Activated T-helper 1 cell treated with anti-CD3 and anti-CD28 coated beads, Interleukin-12 subunit alpha, Interleukin-12 subunit beta, Interleukin-2, Interleukin-4 antibody, amounts not matched to agents 30 ng/mL and 10 ng/mL and 1 ng/mL, durations not matched to agents 14 hours and 24 hours and 36 hours (primary cell): ENCODE data around the gene PROCR. TPM values are rescaled to one million over a fixed set of nuclear protein-coding genes. Genes with fewer than 3 reads are reported as not detected.

ENCODE experiments used
- DNase-seq: peaks from one replicate; pipeline ENCODE4 v3.0.0; 2021; ENCODE audit warnings: low spot score
- H3K27ac Mint-ChIP-seq: one replicate; pipeline ENCODE4 v1.8.0; 2021; ENCODE audit warnings: mild to moderate bottlenecking, mixed read lengths
- H3K27me3 Mint-ChIP-seq: one replicate; pipeline ENCODE4 v1.8.0; 2022; ENCODE audit warnings: mild to moderate bottlenecking, moderate library complexity, mixed read lengths; ENCODE audit not compliant: insufficient read depth
- H3K36me3 Mint-ChIP-seq: one replicate; pipeline ENCODE4 v1.8.0; 2021; ENCODE audit warnings: low read depth, mixed read lengths
- H3K4me1 Mint-ChIP-seq: one replicate; pipeline ENCODE4 v1.8.0; 2021; ENCODE audit warnings: low read depth, mixed read lengths
- H3K4me3 Mint-ChIP-seq: one replicate; pipeline ENCODE4 v1.8.0; 2021; ENCODE audit warnings: mild to moderate bottlenecking, moderate library complexity, mixed read lengths
- H3K9me3 Mint-ChIP-seq: one replicate; pipeline ENCODE4 v1.8.0; 2021; ENCODE audit warnings: mixed read lengths
- intact Hi-C: fragments of 100-400 bp; cut with micrococcal nuclease; formaldehyde crosslinking; loops from one replicate; pipeline ENCODE4 v1.15.1; 2024
- total RNA-seq: library from RNA; stranded (reverse); gene quantifications from 2 replicates; pipeline ENCODE4 v1.2.3, GENCODE V29; 2022

PROCR gene
- total RNA-seq, result 0.75 and 0.78 TPM in 2 replicates

DNA sequence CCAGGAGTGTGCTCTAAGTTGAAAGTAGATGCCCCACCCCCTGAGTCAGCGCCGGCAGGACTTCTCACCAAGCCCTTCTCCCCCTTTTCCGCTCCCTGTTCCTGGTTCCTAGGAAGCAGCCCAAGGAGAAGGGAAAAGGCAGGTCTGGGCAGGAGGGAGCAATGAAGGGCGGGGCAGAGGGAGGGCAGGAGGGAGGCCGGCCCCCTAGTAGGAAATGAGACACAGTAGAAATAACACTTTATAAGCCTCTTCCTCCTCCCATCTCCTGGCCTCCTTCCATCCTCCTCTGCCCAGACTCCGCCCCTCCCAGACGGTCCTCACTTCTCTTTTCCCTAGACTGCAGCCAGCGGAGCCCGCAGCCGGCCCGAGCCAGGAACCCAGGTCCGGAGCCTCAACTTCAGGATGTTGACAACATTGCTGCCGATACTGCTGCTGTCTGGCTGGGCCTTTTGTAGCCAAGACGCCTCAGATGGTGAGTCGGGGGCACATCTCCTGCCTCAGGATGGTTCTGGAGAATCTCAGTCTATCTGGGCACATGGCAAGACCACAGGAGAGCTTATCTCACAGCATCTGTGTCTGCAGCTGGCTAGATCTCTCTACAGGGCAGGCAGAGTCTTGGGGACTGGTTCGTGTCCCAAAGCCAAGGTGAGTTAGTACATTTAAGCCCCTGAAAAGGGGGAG, at the start of gene PROCR:
PROCR (plus strand) TSS at position 320 of the 681 bp plus-strand sequence; CDS start at position 403, 83 bp downstream.
- Mint-ChIP-seq H3K4me1 (peaks cover 12% of the 10 kb centered on the region), H3K4me3 (peak within 1 kb of the TSS; percentile 56), H3K27me3 (no peaks in the 10 kb centered on the region), H3K9me3 (no peaks in the 10 kb centered on the region), H3K36me3 (no peaks in the 10 kb centered on the region), H3K27ac (peak within 1 kb of the TSS; percentile 40)
- intact Hi-C loops, result no loop called here
- DNase-seq, result no peak

DNA sequence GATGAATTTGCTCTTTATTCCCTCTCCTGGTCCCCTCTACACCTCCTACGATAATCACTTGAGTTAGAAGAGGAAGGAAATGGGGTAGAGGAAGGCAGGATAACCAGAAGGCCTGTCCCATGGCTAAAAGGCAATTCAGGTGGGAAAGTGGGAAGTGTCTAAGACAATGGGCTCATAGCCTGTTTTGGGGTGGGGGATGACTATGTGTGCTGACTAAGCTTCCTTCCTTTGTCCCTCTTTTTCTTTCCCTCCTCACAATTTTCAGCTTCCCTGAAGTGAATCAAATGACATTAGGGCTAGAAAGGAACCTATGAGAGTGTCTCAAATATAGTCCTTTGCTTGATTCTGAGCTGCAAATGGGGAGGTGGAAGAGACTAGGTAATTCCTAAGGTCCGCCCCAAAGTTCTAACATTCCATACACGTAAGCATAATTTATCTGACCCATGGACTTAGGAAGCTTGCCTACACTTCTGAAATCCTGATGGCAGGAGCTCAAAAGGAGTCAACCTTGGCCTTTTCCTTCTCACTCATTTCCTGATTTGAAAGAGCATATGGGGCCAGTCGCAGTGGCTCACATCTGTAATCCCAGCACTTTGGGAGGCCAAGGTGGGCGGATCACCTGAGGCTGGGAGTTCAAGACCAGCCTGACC, 49.0 kb upstream of the PROCR start:
- H3K9me3 Mint-ChIP-seq, result no peaks in the 10 kb centered on the region
- peaks cover 51% of the 10 kb centered on the region for H3K36me3 Mint-ChIP-seq
- no peak for DNase-seq
- H3K27ac Mint-ChIP-seq, result no peak overlapping the region
- peaks cover 3% of the 10 kb centered on the region for H3K4me1 Mint-ChIP-seq
- no peak overlapping the region for H3K4me3 Mint-ChIP-seq
- intact Hi-C loops, result no loop called here
- H3K27me3 Mint-ChIP-seq, result no peaks in the 10 kb centered on the region

DNA sequence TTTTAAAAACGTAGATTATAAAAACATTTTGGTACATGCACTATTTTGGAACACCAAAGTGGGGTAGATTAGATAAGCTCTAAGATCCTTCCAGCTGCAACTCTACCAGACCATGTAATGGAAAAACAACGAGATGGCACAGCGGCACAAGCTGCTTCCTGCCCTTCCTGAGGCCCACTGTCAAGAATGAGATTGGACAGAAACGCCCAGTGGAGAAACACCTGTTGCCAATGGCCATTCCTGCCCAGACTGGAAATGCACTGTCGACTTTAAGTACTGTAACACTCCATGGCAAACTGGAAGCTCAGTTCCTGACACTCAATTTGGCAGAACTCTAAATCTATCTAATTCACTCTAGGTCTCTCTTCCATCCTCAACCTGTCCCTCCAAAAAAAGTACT, 46.1 kb upstream of the PROCR start:
- no peak for DNase-seq
- H3K9me3 Mint-ChIP-seq, result no peaks in the 10 kb centered on the region
- no peaks in the 10 kb centered on the region for H3K4me1 Mint-ChIP-seq
- no peak overlapping the region for H3K27ac Mint-ChIP-seq
- H3K36me3 Mint-ChIP-seq, result peaks cover 34% of the 10 kb centered on the region
- intact Hi-C loops, result no loop called here
- no peaks in the 10 kb centered on the region for H3K27me3 Mint-ChIP-seq
- H3K4me3 Mint-ChIP-seq, result no peak overlapping the region

DNA sequence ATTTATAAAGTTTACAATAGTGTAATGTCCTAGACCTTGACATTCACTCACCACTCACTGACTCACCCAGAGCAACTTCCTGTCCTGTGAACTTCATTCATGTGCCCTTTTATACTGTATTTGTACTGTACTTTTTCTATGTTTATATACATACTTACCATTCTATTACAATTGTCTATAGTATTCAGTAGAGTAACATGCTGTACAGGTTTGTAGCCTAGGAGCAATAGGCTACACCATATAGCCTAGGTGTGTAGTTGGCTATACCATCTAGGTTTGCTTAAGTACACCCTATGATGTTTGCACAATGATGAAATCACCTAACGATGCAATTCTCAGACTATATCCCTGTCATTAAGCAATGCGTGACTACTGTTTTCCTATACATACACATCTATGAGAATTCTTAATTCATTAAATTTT, 42.2 kb upstream of the PROCR start:
- intact Hi-C loops, result no loop called here
- H3K27me3 Mint-ChIP-seq, result no peaks in the 10 kb centered on the region
- H3K9me3 Mint-ChIP-seq, result no peaks in the 10 kb centered on the region
- no peak overlapping the region for H3K4me3 Mint-ChIP-seq
- no peaks in the 10 kb centered on the region for H3K4me1 Mint-ChIP-seq
- no peak overlapping the region for H3K27ac Mint-ChIP-seq
- peaks cover 40% of the 10 kb centered on the region for H3K36me3 Mint-ChIP-seq
- DNase-seq, result no peak

DNA sequence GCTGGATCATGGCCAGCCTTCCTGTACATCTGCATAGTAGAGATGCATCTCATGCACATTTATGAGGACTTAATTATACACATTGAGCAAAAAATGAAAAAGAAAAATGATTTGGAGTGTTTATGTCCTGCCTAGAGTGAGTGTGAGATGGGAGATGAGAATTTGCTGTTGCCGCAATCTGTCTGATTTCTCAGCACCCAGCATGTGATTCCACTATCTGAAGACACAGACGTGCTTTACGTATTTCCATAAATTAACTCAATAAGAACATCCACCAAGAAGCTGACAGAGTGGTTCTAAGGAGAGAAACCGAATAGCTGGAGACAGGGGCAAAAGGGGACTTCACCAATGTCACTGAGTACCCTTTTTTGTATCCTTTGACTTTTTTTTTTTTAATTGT, 39.9 kb upstream of the PROCR start:
- intact Hi-C loops, result no loop called here
- DNase-seq, result no peak
- Mint-ChIP-seq H3K27ac (no peak overlapping the region), H3K36me3 (peaks cover 39% of the 10 kb centered on the region), H3K4me3 (no peak overlapping the region), H3K9me3 (no peaks in the 10 kb centered on the region), H3K27me3 (no peaks in the 10 kb centered on the region), H3K4me1 (no peaks in the 10 kb centered on the region)

DNA sequence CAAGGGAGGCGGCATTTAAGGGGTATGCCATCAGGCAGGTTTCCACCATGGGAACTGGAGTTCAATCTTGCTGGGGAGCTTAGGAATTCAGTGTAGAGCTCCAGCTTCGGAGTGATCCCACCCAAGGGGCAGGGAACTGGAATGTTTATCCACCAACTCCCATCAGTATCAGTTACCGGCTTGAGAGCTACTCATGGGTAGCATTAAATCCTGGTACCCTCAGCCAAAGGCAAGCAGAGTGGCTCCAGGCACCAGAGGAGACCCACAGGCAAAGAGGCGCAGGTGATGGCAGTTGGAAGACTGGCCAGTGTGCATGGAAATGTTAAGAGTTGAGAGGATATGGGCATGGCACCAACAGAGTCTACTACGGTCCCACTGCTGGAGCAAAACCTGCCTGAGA, 38.8 kb upstream of the PROCR start:
- H3K27me3 Mint-ChIP-seq, result no peaks in the 10 kb centered on the region
- H3K36me3 Mint-ChIP-seq, result peaks cover 47% of the 10 kb centered on the region

DNA sequence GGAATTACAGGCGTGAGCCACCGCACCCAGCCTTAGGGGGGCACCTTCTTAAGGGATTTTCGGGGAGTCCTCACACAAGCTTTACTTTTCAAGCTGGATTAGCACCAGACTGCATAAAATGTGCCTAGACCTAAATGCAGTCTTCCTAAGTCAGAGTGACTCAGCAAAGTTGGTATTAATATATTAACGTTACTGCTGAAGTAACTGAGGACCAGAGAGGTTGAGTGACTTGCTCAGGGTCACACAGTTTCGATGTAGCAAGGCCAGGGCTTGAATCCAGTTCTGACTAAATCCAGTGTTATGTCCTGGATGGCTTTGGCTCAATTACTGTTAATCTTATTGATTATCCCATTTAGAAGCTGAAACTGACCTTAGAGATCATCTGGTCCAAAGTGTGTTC, 38.1 kb upstream of the PROCR start:
- no peak for DNase-seq
- no peaks in the 10 kb centered on the region for H3K9me3 Mint-ChIP-seq
- no peak overlapping the region for H3K4me3 Mint-ChIP-seq
- peaks cover 47% of the 10 kb centered on the region for H3K36me3 Mint-ChIP-seq
- no peaks in the 10 kb centered on the region for H3K4me1 Mint-ChIP-seq
- no peak overlapping the region for H3K27ac Mint-ChIP-seq
- intact Hi-C loops, result no loop called here
- H3K27me3 Mint-ChIP-seq, result no peaks in the 10 kb centered on the region

More for the DNA sequence above, 38.8 kb upstream of the PROCR start:
- Mint-ChIP-seq H3K4me1 (no peaks in the 10 kb centered on the region), H3K27ac (no peak overlapping the region), H3K4me3 (no peak overlapping the region), H3K9me3 (no peaks in the 10 kb centered on the region)
- intact Hi-C loops, result no loop called here
- DNase-seq, result no peak

DNA sequence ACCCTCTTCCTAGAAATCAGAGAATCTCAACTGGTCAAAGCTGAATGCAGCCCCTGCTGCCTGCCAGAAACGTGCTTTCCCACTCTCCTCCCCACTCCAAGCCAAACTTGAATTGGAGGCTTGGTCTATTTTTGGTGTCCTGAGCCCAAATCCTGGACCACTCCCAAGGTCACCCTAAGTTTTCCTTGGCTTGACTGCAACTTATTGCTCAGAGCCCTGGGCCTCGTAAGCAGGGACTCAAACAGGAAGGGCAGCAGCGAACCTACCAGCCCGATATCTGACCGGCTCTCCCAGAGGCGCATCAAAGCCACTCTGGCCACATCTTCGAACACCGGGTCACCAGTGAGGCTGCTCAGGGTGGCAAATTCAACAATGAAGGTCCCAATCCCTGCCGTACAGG, 37.4 kb upstream of the PROCR start:
- Mint-ChIP-seq H3K4me3 (no peak overlapping the region), H3K9me3 (no peaks in the 10 kb centered on the region), H3K36me3 (peaks cover 47% of the 10 kb centered on the region), H3K4me1 (no peaks in the 10 kb centered on the region), H3K27ac (no peak overlapping the region), H3K27me3 (no peaks in the 10 kb centered on the region)
- intact Hi-C loops, result no loop called here
- no peak for DNase-seq

DNA sequence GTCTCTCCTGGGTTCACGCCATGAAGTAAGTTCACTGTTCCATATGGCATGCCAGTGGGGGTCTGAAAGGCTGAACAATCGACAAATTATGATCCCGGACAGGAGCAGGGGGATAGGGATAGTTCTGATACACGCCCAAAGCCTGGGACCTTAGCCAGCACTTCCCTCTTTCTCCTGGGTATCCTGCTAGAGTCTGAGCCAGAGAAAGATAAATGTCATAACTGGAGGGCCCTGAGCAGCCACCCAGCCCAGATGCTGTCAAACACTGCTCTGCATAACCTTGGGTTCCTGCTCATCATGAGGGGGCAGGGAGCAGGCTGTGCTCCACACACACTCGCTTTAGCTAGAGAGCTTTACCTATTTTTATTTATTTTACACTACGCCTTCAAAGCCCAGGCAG, 37.0 kb upstream of the PROCR start:
- H3K4me3 Mint-ChIP-seq, result no peak overlapping the region
- peaks cover 48% of the 10 kb centered on the region for H3K36me3 Mint-ChIP-seq
- H3K4me1 Mint-ChIP-seq, result no peaks in the 10 kb centered on the region
- no peak for DNase-seq
- no peak overlapping the region for H3K27ac Mint-ChIP-seq
- intact Hi-C loops, result no loop called here
- no peaks in the 10 kb centered on the region for H3K27me3 Mint-ChIP-seq
- no peaks in the 10 kb centered on the region for H3K9me3 Mint-ChIP-seq

DNA sequence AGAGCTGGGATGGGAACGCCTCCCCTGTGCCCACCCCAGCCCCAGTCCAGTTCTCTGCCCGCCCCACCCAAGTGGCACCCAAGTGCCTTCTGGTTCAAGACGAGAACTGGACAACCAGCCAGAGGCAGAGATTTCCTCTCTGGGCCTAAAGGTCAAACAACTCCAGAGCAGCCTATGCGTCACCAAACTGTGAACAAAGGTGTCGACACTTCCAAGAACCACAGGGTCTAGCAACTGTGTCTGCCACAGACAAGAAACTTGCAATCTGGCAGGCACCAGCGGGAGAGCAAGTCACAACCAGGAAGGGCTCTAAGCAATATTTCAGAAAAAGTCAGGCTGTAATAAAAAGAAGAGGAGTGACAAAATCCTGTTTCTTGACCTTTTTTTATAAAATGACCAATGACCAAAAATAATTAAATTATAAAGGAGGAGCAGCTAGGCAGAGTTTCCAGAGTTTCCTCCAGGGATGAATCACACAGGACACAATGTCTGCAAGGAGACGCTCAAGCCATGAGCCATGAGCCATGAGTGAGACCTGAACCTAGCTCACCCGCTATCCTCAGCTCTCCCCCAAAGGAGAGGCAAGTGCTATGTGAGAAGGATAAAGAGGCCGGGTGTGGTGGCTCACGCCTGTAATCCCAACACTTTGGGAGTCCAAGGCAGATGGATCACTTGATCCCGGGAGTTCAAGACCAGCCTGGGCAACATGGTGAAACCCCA, 35.8 kb upstream of the PROCR start:
- Mint-ChIP-seq H3K4me3 (no peak overlapping the region), H3K27ac (no peak overlapping the region), H3K36me3 (peaks cover 46% of the 10 kb centered on the region), H3K4me1 (no peaks in the 10 kb centered on the region), H3K9me3 (no peaks in the 10 kb centered on the region), H3K27me3 (no peaks in the 10 kb centered on the region)
- no peak for DNase-seq
- intact Hi-C loops, result no loop called here

DNA sequence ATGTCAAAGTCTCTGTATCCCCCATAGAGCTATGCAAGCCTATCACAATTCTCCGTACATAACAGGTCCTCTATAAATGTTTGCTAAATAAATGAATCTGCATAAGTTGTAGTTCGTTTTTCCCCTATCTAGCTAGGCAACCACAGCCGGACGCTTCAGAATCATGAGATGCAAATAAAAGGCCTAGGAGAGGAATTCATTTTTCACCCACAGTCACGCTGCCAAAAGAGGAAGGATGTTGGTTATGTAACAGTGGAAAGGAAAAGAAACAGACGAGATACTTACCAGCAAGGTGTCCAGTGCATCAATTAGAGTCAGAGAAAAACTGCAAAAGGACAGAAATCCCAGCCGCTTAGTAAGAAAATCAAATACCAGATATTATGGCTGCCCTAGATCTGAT, 27.2 kb upstream of the PROCR start:
- no peak for DNase-seq
- Mint-ChIP-seq H3K36me3 (peaks cover 32% of the 10 kb centered on the region), H3K27me3 (peaks cover 3% of the 10 kb centered on the region), H3K4me3 (no peak overlapping the region), H3K4me1 (peaks cover 36% of the 10 kb centered on the region), H3K27ac (peak overlapping the region; percentile 24), H3K9me3 (no peaks in the 10 kb centered on the region)
- intact Hi-C loops, result loop anchor here (1.0 to 10.0 kb wide), 3 partner anchors 303 to 840 kb away; partner anchors contain the start of genes AHCY and NCOA6

DNA sequence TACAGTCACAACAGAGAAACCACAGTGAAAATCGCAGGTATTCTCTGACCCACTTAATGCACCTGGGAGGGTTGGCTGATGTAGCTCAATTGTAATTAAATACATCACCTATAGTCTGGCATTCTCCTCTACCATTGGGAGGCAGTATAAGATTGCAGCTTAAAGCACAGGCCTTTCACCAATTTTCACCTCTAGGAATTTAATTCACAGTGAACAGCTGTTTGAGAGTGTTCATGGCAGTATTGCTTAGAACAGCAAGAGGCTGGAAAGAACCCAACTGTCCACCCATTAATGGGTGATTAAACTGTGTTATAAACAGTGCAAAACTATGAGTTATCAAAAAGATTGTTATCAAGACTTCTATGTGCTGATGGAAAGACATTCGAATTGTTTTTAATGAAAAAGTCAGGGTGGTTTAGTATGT, 26.7 kb upstream of the PROCR start:
- peaks cover 29% of the 10 kb centered on the region for H3K36me3 Mint-ChIP-seq
- H3K4me3 Mint-ChIP-seq, result peak overlapping the region; percentile 67
- no peaks in the 10 kb centered on the region for H3K9me3 Mint-ChIP-seq
- intact Hi-C loops, result loop anchor here (1.0 to 10.0 kb wide), 3 partner anchors 302 to 840 kb away; partner anchors contain the start of genes AHCY and NCOA6
- DNase-seq, result peak; percentile 7
- peaks cover 38% of the 10 kb centered on the region for H3K4me1 Mint-ChIP-seq
- peak overlapping the region; percentile 1 for H3K27ac Mint-ChIP-seq
- peaks cover 5% of the 10 kb centered on the region for H3K27me3 Mint-ChIP-seq
